CD4-positive, alpha-beta T cell (primary cell): Measurements from ENCODE around the gene SMIM38. TPM values are rescaled to one million over a fixed set of nuclear protein-coding genes. Genes with fewer than 3 reads are reported as not detected.

Source experiments
- ATAC-seq: fragments of 200-7000 bp; cut with Tn5 transposase; one replicate; pipeline ENCODE4 v1.10.0; 2022; ENCODE audit warnings: mild to moderate bottlenecking; ENCODE audit not compliant: poor library complexity
- CTCF ChIA-PET: fragments of 350-600 bp; sonication (Branson Sonifier 250); formaldehyde crosslinking; loops from one replicate; lab custom pipeline; 2021; ENCODE audit warnings: antibody characterized with exemption, inconsistent platforms; lab: Charles Lee
- POLR2A ChIA-PET: fragments of 350-600 bp; sonication (Branson Sonifier 250); formaldehyde crosslinking; loops from one replicate; lab custom pipeline; 2021; ENCODE audit warnings: antibody characterized with exemption, inconsistent platforms; lab: Charles Lee
- DNase-seq, 14 experiments: peaks; one replicate each; pipeline ENCODE4 v3.0.0-alpha.2; 2013 to 2020; ENCODE audit warnings: mixed read lengths in 2 of 14
- H3K27ac ChIP-seq, 2 donors: one replicate each; pipeline versions ENCODE4 v1.5.1 to v1.7.0; 2013; ENCODE audit warnings: low read length in 2 of 2, low read depth in 1 of 2, mild to moderate bottlenecking in 1 of 2
- H3K27me3 ChIP-seq, 2 experiments: 1 replicate in 1 of 2; 2 replicates in 1 of 2; pipeline versions ENCODE4 v1.6.1 to v1.7.0; 2013; ENCODE audit warnings: low read length in 2 of 2, control low read depth in 1 of 2, mild to moderate bottlenecking in 1 of 2, moderate library complexity in 1 of 2; ENCODE audit not compliant: insufficient read depth in 2 of 2, control insufficient read depth in 1 of 2
- H3K36me3 ChIP-seq: one replicate; pipeline ENCODE4 v1.6.1; 2013; ENCODE audit warnings: low read length, control low read depth; ENCODE audit not compliant: insufficient read depth
- H3K4me1 ChIP-seq: one replicate; pipeline ENCODE4 v1.6.1; 2013; ENCODE audit warnings: low read length, control low read depth; ENCODE audit not compliant: insufficient read depth
- H3K4me3 ChIP-seq: one replicate; pipeline ENCODE4 v1.5.1; 2013; ENCODE audit warnings: mild to moderate bottlenecking, low read length, moderate library complexity
- H3K9me3 ChIP-seq, 2 experiments: 1 replicate in 1 of 2; 2 replicates in 1 of 2; pipeline versions ENCODE4 v1.6.1 to v1.7.0; 2013; ENCODE audit warnings: low read length in 2 of 2, mild to moderate bottlenecking in 2 of 2, control low read depth in 1 of 2, moderate library complexity in 1 of 2; ENCODE audit not compliant: control insufficient read depth in 1 of 2, insufficient read depth in 1 of 2
- H3K27ac Mint-ChIP-seq: one replicate; pipeline ENCODE4 v1.8.0; 2020; ENCODE audit warnings: mixed read lengths
- H3K27me3 Mint-ChIP-seq: one replicate; pipeline ENCODE4 v1.8.0; 2021; ENCODE audit warnings: mixed read lengths
- H3K36me3 Mint-ChIP-seq: one replicate; pipeline ENCODE4 v1.8.0; 2021; ENCODE audit warnings: low read depth, mixed read lengths
- H3K4me1 Mint-ChIP-seq: one replicate; pipeline ENCODE4 v1.8.0; 2021; ENCODE audit warnings: low read depth, mixed read lengths
- H3K4me3 Mint-ChIP-seq: one replicate; pipeline ENCODE4 v1.8.0; 2020; ENCODE audit warnings: mild to moderate bottlenecking, mixed read lengths
- H3K9me3 Mint-ChIP-seq: one replicate; pipeline ENCODE4 v1.8.0; 2020; ENCODE audit warnings: mixed read lengths
- CTCF ChIP-seq: fragments of 200-600 bp; IDR thresholded peaks from one replicate; pipeline ENCODE4 v1.8.0; 2022; ENCODE audit warnings: antibody characterized with exemption, mild to moderate bottlenecking
- intact Hi-C, 2 experiments: fragments of 100-400 bp; cut with DNase I in 1 of 2; cut with micrococcal nuclease in 1 of 2; formaldehyde crosslinking; loops; one replicate each; pipeline versions ENCODE4 v1.15.1 to v1.9.0; 2023 to 2025; cut with DNase I, micrococcal nuclease
- total RNA-seq, 174 experiments: library from RNA in 2 of 174; stranded (reverse) in 2 of 174; gene quantifications; one replicate each; pipeline ENCODE4 v1.2.3 and lab custom pipeline; 2021 to 2026

The SMIM38 gene
- total RNA-seq, 2 experiments from 2014 or later, result 0.08 to 0.30 TPM

DNA sequence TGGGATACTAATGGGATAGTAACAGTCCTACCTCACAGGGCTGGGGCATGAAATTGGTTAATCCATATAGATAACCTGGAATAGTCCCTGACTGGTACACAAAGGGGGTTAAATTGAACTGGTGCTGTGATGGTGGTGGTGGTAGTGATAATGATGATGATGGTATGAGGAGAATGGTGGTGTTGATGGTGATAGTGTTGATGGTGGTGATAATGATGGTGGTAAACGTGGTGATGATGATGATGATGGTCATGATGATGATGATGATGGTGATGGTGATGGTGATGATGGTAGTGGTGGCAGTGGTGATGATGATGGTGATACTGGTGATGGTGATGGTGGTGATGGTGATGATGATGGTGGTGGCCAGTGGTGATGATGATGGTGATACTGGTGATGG is 38.7 kb downstream of the SMIM38 start:
- no peaks in the 10 kb centered on the region for H3K36me3 ChIP-seq
- peaks cover 0 to 7% of the 10 kb centered on the region in 2 experiments for H3K9me3 ChIP-seq
- POLR2A ChIA-PET, result no interaction called here
- no peak overlapping the region for H3K4me3 ChIP-seq
- Mint-ChIP-seq H3K27me3 (no peaks in the 10 kb centered on the region), H3K27ac (no peak overlapping the region), H3K4me1 (no peaks in the 10 kb centered on the region), H3K36me3 (no peaks in the 10 kb centered on the region), H3K9me3 (peaks cover 3% of the 10 kb centered on the region), H3K4me3 (no peak overlapping the region)
- DNase-seq (no peak), ATAC-seq (no peak)
- intact Hi-C loops, result no loop called here
- no peaks in the 10 kb centered on the region for H3K27me3 ChIP-seq
- no peak overlapping the region for H3K27ac ChIP-seq
- no peak for TF ChIP-seq CTCF
- CTCF ChIA-PET, result no interaction called here
- peaks cover 3% of the 10 kb centered on the region for H3K4me1 ChIP-seq

GRCh38 chr11:69194956-69195355 is 39.2 kb downstream of the SMIM38 start:
- ATAC-seq, result no peak
- intact Hi-C loops, result no loop called here
- H3K4me3 Mint-ChIP-seq, result no peak overlapping the region

DNA sequence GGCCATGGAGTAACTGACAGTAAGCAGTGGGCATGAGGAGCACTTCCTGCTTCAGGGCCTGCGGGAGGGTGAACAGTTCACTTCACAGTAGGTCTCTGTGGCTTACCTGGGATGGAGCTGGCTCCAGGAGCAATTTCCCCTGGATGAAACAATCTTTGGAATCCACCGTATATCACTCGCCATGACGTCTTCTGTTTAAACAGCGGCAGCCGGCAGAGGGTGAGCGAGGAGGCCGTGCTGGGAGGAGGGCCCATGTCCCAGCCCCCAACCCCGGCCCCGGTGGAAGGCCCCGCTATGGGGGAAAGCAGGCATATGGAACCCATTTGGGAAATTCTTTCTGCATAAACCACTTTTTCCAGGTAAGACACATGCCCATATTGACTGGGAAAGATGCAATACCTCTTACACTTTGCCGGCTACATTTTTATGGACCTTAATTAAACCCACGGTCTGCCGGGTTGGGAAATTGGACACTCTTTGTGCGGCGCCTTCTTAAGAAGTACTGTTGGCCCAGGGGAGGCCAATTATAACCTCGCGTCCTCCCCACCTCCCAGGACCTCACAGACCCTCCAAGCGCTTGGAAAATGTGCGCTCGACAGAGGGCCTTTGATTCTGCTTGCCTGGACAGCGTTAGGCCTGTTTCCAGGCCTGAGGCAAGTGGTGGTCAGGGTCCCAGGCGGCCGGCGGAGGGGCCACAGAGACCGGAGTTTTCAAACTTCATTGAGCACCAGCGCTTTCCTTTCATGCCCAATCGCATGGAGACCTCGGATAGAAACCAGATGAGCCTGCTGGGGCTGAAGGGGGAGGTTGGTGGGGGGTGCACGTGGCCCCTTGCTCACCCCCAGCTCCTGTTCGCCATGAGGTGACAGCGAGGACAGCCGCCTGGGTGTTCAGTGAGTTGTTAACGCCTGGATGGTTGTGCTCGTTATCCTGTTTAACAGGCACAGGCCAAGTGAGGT is 40.4 kb downstream of the SMIM38 start:
- ChIA-PET POLR2A (no interaction called here), CTCF (no interaction called here)
- Histone ChIP-seq H3K9me3 (peaks cover 0 to 2% of the 10 kb centered on the region in 2 experiments), H3K4me1 (peaks cover 3% of the 10 kb centered on the region), H3K27me3 (no peaks in the 10 kb centered on the region), H3K4me3 (no peak overlapping the region), H3K36me3 (no peaks in the 10 kb centered on the region), H3K27ac (no peak overlapping the region)
- no peak overlapping the region for H3K4me3 Mint-ChIP-seq
- intact Hi-C loops, result no loop called here
- DNase-seq (no peak), ATAC-seq (no peak)
- H3K36me3 Mint-ChIP-seq, result no peaks in the 10 kb centered on the region
- no peaks in the 10 kb centered on the region for H3K27me3 Mint-ChIP-seq
- peaks cover 3% of the 10 kb centered on the region for H3K9me3 Mint-ChIP-seq
- no peak for TF ChIP-seq CTCF
- H3K4me1 Mint-ChIP-seq, result no peaks in the 10 kb centered on the region
- H3K27ac Mint-ChIP-seq, result no peak overlapping the region

More at GRCh38 chr11:69194956-69195355, 39.2 kb downstream of the SMIM38 start:
- no peaks in the 10 kb centered on the region for H3K36me3 Mint-ChIP-seq
- H3K9me3 Mint-ChIP-seq, result peaks cover 3% of the 10 kb centered on the region
- no peaks in the 10 kb centered on the region for H3K4me1 Mint-ChIP-seq
- Histone ChIP-seq H3K9me3 (peaks cover 0 to 5% of the 10 kb centered on the region in 2 experiments), H3K27ac (no peak overlapping the region), H3K27me3 (no peaks in the 10 kb centered on the region), H3K4me1 (peaks cover 3% of the 10 kb centered on the region), H3K4me3 (no peak overlapping the region), H3K36me3 (no peaks in the 10 kb centered on the region)
- ChIA-PET POLR2A (no interaction called here), CTCF (no interaction called here)
- no peak for TF ChIP-seq CTCF
- DNase-seq, result no peak
- H3K27ac Mint-ChIP-seq, result no peak overlapping the region
- H3K27me3 Mint-ChIP-seq, result no peaks in the 10 kb centered on the region
